Suprapubic skin (tissue), 3 donors: ENCODE measurements around the gene LRGUK.

ENCODE experiments used
- CTCF ChIP-seq, 2 donors: fragments of 200-600 bp in 1 of 2; fragments of 450-650 bp in 1 of 2; sonication (generic) in 1 of 2; IDR thresholded peaks; one replicate each; pipeline ENCODE4 v1.5.1; 2016 to 2019; ENCODE audit warnings: antibody characterized with exemption in 2 of 2, mild to moderate bottlenecking in 1 of 2, moderate library complexity in 1 of 2
- POLR2AphosphoS5 ChIP-seq, 3 donors: sonication (generic); formaldehyde crosslinking; IDR thresholded peaks; one replicate each; pipeline ENCODE4 v1.6.1; 2017; ENCODE audit warnings: antibody characterized with exemption in 3 of 3

GRCh38 chr7:134174795-134175261 lies 47.7 kb downstream of the LRGUK start:
- TF ChIP-seq CTCF (IDR thresholded peaks at IDR 0.05) (no peak), POLR2AphosphoS5 (IDR thresholded peaks at IDR 0.05) (no peak)
